PFSK-1 (cell line): ENCODE results near the gene AADACL4.

ENCODE experiments used
- FOXP2 ChIP-seq: optimal IDR thresholded peaks from 2 replicates; pipeline ENCODE3; 2011; ENCODE audit warnings: borderline replicate concordance, control low read depth, inconsistent platforms; ENCODE audit not compliant: insufficient read depth; ENCODE audit errors: extremely low read length, extremely low read depth
- POLR2AphosphoS5 ChIP-seq: IDR thresholded peaks from 2 replicates; pipeline ENCODE4 v1.6.1; 2012; ENCODE audit warnings: low read depth, mild to moderate bottlenecking, control low read depth, low read length, moderate library complexity
- REST ChIP-seq, 2 experiments: IDR thresholded peaks; 2 replicates each; pipeline versions ENCODE4 v1.6.1 to v1.8.0; 2011 to 2012; ENCODE audit warnings: low read depth in 2 of 2, low read length in 2 of 2, control low read depth in 1 of 2, inconsistent platforms in 1 of 2, mild to moderate bottlenecking in 1 of 2, moderate library complexity in 1 of 2; ENCODE audit not compliant: insufficient read depth in 1 of 2
- SIN3A ChIP-seq: IDR thresholded peaks from 2 replicates; pipeline ENCODE4 v1.6.1; 2012; ENCODE audit warnings: mild to moderate bottlenecking, low read length, moderate library complexity, borderline replicate concordance; ENCODE audit not compliant: insufficient read depth
- TAF1 ChIP-seq: IDR thresholded peaks from 2 replicates; pipeline ENCODE4 v1.6.1; 2012; ENCODE audit warnings: low read length, control low read depth, borderline replicate concordance; ENCODE audit not compliant: insufficient read depth

Gene AADACL4

GRCh38 chr1:12597792-12598191 lies 46.1 kb upstream of the AADACL4 start:
- TF ChIP-seq TAF1 (no peak), FOXP2 (no peak), REST (IDR thresholded peaks at IDR 0.05; ENCODE audit: insufficient read depth in 1 of 2, low read depth in 2 of 2, low read length in 2 of 2) (no peak), POLR2AphosphoS5 (no peak)

GRCh38 chr1:12598974-12599373 lies 44.9 kb upstream of the AADACL4 start:
- TF ChIP-seq REST (IDR thresholded peaks at IDR 0.05; ENCODE audit: insufficient read depth in 1 of 2, low read depth in 2 of 2, low read length in 2 of 2): no peak
- no peak for TF ChIP-seq POLR2AphosphoS5
- no peak for TF ChIP-seq FOXP2
- no peak for TF ChIP-seq SIN3A
- TF ChIP-seq TAF1: no peak

DNA sequence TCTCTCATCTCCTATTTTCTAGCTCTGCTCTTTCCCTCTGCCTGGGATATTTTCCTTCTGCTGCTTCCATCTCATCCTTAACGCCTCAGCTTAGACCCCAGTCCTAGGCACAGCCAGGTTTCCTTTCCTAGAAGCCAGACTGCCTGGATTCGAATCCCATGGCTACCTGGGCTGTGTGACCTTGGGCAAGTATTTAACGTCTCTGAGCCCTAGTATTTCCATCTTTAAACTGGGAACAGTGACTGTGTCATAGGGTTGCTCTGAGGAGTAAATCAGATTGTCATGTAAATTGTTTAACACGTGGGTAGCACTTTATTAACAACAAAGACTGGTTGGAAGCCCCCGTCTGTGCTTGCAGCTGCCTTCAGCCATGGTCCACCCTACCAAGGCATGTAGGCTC lies 44.2 kb upstream of the AADACL4 start:
- TF ChIP-seq TAF1 (no peak), REST (IDR thresholded peaks at IDR 0.05; ENCODE audit: insufficient read depth in 1 of 2, low read depth in 2 of 2, low read length in 2 of 2) (no peak), POLR2AphosphoS5 (no peak), FOXP2 (no peak), SIN3A (no peak)

- TF ChIP-seq REST (IDR thresholded peaks at IDR 0.05; ENCODE audit: insufficient read depth in 1 of 2, low read depth in 2 of 2, low read length in 2 of 2) (no peak), POLR2AphosphoS5 (no peak), FOXP2 (no peak), SIN3A (no peak), TAF1 (no peak)
Measured at GRCh38 chr1:12600335-12600734, 43.5 kb upstream of the AADACL4 start.

GRCh38 chr1:12600880-12601633 lies 42.8 kb upstream of the AADACL4 start:
- TF ChIP-seq REST (IDR thresholded peaks at IDR 0.05; ENCODE audit: insufficient read depth in 1 of 2, low read depth in 2 of 2, low read length in 2 of 2) (no peak), POLR2AphosphoS5 (no peak), TAF1 (no peak), SIN3A (no peak), FOXP2 (no peak)
